ENCODE data around the gene KIAA1958.
"Not testable (repeated sequence)": the region's sequence is repeated elsewhere in the genome, so short reads cannot be mapped to it uniquely, and the experiment has no call there.

The KIAA1958 gene

DNA sequence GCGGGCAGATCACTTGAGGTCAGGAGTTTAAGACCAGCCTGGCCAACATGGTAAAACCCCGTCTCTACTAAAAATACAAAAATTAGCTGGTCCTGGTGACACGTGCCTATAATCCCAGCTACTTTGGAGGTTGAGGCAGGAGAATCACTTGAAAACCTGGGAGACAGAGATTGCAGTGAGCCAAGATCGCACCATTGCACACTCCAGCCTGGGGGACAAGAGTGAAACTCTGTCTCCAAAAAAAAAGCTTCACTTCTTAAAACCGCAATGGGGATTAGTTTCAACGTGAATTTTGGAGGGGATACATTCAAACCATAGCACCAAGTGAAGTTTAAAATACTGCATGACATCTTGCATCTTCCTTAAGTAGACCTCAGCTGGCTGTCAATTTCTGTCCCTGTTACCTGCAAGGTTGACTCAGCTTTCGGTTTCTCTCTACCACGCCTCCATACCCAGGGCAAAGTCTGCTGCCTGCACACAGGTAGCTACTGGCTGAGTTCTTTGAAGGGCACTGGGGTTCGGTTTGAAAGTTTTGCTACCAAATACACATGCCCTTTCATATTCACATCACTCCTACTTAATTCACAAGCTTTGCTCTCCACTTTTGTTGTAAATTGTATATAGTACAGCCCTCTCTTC lies 69.3 kb downstream of the KIAA1958 start:
- no peak for DNase-seq (ENCODE audit: low spot score)

GRCh38 chr9:112556497-112557442 lies 70.1 kb downstream of the KIAA1958 start:
- DNase-seq (ENCODE audit: low spot score) = no peak

DNA sequence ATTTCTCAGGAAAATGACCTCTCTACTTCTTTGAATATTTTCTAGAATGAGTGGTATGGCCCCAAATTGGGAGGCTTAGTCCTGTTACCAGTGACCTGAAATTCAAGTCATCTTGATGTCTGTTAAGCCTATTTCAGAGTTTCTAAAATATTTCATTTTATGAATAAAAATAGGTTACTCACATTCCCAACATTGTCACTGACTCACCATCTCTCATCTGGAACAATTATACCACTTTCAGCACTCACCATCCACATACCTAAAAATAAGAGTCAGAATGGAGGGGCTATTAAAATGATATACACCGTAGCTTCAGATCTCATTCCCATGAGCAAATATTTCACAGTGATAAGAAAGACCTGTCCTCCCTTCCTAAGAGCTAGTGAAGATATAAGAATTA lies 71.8 kb downstream of the KIAA1958 start:
- no peak for DNase-seq (ENCODE audit: low spot score)

DNA sequence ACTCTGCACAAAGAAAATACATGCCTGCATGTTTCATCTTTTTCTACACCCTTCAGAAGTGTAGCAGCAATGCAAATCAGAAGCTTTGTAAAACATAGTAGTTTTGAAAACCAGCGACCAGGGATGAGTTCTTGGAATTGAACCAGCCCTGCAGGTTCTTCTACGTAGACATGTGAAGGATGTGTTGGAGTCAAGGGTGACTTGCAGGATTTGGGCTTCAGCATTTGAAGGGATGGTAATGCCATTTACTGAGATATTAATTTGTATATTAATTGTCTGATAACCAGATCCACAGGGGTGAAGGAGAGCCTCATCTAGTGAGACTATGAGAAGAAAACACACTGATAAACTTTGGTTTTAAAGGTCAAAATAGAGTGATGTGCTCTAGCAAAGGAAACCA lies 72.4 kb downstream of the KIAA1958 start:
- DNase-seq (ENCODE audit: low spot score) = no peak

DNA sequence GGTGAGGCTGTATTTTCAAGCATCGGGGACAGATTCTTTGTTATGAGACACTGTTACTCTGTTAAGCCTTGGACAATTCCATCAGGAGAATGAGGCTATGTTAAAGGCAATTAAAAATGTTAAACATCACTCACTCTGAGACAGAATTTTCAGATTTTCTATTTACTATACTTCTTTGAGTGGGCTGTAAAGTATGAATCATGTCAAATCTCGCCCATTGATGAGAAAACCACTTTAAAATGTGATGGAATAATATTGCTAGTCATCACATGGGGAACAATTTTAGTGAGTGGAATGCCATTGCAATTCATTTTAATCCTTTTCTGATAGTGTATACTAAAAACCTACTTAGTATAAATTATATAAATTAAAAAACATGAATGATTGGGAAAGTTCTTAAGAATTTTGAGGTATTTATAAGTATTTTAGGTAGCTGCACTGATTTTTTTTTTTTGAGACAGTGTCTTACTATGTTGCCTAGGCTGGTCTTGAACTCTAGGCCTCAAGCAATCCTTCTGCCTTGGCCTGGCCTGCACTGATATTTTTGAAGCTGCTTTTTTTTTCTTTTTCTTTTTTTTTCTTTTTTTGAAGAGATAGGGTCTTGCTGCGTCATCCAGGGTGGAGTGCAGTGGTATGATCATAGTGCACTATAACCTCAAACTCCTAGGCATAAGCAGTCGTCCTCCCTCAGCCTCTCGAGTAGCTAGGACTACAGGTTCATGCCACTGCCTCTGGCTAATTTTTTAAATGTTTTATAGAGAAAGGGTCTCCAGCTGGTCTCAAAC lies 73.2 kb downstream of the KIAA1958 start:
- peak; percentile 27 for DNase-seq (ENCODE audit: low spot score)

GRCh38 chr9:112562235-112562958 lies 75.8 kb downstream of the KIAA1958 start:
- no peak for DNase-seq (ENCODE audit: low spot score)

- DNase-seq (ENCODE audit: low spot score) = no peak
Observed at GRCh38 chr9:112569186-112569585, 82.6 kb downstream of the KIAA1958 start.

DNA sequence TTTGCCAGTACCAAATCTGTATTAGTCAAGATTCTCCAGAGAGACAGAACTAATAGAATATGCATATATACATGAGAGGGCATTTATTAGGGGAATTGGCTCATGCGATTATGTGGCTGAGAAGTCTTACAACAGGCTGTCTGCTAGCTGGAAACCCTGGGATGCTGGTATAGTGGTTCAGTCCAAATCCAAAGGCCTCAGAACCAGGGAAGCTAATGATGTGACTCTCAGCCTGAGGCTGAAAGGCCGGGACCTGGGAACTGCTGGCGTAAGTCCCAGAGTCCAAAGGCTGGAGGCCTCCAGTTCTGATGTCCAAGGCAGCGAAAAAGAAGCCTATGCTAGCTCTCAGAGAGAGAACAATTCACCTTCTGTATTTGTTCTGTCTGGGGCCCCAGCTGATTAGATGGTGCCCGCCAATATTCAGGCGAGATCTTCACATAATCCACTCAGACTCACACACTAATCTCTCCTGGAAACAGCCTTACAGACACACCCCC lies 84.1 kb downstream of the KIAA1958 start:
- no peak for DNase-seq (ENCODE audit: low spot score)

GRCh38 chr9:112571624-112572355 lies 85.2 kb downstream of the KIAA1958 start:
- no peak for DNase-seq (ENCODE audit: low spot score)

DNA sequence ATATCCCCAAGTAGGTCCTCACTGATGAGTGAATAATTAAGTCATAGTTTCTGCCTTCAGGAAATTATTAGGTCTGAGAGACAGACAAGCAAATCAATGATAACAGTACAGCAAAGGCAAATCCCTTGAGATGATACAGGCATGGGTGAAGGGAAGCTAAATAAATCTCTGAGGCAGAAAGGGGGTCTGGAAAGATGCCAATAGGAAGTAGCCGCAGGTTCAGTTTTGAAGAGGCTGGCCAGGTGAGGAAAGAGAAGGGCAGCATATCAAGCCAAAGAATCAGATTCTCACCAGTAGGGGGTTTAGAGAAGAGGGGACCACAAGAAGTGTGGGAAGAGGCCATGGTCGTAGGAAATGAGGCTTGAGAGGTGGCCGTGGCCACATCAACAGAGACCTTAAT lies 85.8 kb downstream of the KIAA1958 start:
- no peak for DNase-seq (ENCODE audit: low spot score)

GRCh38 chr9:112574008-112574407 lies 87.4 kb downstream of the KIAA1958 start:
- DNase-seq (ENCODE audit: low spot score) = no peak

GRCh38 chr9:112575107-112575506 lies 88.5 kb downstream of the KIAA1958 start:
- no peak for DNase-seq (ENCODE audit: low spot score)

- no peak for DNase-seq (ENCODE audit: low spot score)
Observed at GRCh38 chr9:112581469-112582176, 95.0 kb downstream of the KIAA1958 start.

DNA sequence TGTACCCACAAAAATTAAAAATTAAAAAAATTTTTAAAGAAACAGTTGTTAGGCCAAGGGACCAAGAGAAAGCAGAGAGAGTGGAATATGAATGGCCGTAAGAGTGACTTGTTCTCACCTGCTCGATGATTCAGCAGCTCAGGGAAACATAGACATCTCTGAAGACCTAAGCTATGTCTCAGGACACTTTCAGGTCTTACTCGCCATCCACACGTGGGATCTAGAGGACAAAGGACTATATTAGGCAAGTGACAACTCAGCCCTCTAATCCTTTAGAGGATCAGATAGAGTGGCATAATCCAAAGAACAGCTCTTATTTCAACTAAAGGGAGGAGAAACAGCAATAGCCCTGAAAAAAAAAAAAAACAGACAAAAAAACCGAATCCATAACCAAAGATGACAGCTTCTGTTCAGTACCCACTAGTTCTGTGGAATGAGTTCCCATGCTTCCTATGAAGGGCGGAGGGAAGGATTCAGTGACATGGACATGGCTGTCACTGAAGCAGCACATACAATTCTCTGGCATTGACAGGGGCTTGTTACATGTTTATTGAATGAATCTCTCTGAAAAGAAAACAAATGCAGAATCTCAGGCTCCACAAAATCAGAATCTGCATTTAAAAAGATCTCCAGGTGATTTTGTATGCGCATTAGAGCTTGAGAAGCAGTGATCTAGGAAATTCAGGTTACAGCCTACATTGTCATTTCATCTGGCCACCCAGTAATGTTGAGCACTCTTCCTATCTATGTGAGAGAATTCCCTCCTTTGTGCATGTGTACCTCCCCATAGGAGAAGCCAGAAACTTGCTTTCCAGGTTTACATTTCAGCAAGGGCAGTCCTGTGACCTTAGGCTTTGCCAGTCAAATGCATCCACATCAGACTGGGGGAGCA lies 96.0 kb downstream of the KIAA1958 start:
- DNase-seq (ENCODE audit: low spot score) = no peak

DNA sequence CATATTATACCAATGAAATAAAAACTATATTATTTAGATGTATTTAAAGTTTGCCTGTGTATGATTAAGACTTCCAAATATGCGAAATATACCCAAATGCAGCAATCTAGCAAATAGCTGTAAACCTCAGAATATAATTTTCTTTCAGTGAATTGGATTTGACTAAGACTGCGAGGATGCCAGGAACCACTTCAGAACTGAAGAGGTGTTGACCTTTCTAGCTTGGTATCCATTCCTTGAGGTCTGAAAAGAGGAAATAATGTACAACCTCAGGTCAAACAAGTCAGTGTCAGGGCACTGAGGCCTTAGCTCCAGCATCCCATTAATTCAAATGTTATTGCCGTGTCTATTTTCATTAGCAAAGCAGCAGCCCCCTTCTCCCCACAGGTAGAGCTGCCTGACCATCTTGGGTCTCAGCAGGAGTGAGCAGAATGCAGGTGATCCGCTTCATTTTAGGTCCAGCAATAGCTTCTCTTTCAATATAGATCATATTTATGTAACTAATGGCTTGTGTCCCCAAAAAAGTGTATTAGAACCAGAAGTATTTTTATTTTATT lies 100.0 kb downstream of the KIAA1958 start:
- no peak for DNase-seq (ENCODE audit: low spot score)

- DNase-seq (ENCODE audit: low spot score) = not testable (repeated sequence)
Observed at GRCh38 chr9:112591875-112592274, 105.2 kb downstream of the KIAA1958 start.

GRCh38 chr9:112599732-112600131 lies 113.1 kb downstream of the KIAA1958 start:
- DNase-seq (ENCODE audit: low spot score) = no peak

DNA sequence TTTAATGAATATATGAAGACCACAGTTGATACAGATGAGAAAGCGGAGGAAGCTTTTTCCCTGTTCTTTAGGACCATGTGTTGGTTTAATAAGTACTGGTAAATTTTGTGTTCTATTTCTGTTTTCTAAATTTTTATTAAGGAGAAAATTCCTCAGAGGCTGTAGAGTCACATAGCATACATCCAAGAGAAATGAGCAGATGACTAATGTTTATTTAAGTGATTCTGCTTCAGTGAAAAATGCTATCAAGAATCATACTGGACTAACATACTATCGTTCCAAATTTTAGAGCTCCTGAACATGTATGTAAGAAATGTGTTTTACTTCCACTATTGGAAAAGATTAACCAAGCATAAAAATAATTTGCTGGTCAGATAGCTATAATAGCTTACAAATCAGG lies 115.0 kb downstream of the KIAA1958 start:
- DNase-seq (ENCODE audit: low spot score) = no peak

DNA sequence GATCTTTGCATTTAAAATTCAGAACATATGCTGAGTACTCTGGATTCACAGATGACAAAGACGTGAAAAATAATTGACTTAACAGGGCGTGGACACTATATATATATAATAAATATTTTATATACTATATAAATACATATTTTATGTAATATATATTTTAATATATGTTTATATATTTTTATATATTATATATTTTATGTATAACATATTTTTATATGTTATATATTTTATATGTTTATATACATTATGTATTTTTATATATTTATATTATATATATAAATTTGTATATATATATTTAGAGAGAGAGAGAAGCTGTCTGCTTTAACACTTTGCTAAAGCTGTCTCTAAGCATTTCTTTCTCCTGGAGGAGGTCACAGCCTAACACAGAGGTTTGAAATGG lies 118.2 kb downstream of the KIAA1958 start:
- no peak for DNase-seq (ENCODE audit: low spot score)

Data from hematopoietic multipotent progenitor cell treated with erythropoietin and hydrocortisone succinate and interleukin-3 and kit ligand, for 15 days (in vitro differentiated cells).